Suprapubic skin (tissue), 4 donors: ENCODE results near the gene ADAMTS9.

Source experiments
- CTCF ChIP-seq, 2 donors: fragments of 200-600 bp in 1 of 2; fragments of 450-650 bp in 1 of 2; sonication (generic) in 1 of 2; IDR thresholded peaks; one replicate each; pipeline ENCODE4 v1.5.1; 2016 to 2019; ENCODE audit warnings: antibody characterized with exemption in 2 of 2, mild to moderate bottlenecking in 1 of 2, moderate library complexity in 1 of 2
- EP300 ChIP-seq: sonication (generic); formaldehyde crosslinking; IDR thresholded peaks from one replicate; pipeline ENCODE4 v1.6.1; 2017; ENCODE audit warnings: antibody characterized with exemption
- POLR2A ChIP-seq, 2 donors: fragments of 450-650 bp; IDR thresholded peaks; one replicate each; pipeline ENCODE4 v1.6.1; 2017; ENCODE audit warnings: antibody characterized with exemption in 2 of 2, mild to moderate bottlenecking in 2 of 2, moderate library complexity in 2 of 2
- POLR2AphosphoS5 ChIP-seq, 3 donors: sonication (generic); formaldehyde crosslinking; IDR thresholded peaks; one replicate each; pipeline ENCODE4 v1.6.1; 2017; ENCODE audit warnings: antibody characterized with exemption in 3 of 3

GRCh38 chr3:64653101-64653500 is 34.7 kb downstream of the ADAMTS9 start:
- TF ChIP-seq CTCF (IDR thresholded peaks at IDR 0.05) (no peak), POLR2A (IDR thresholded peaks at IDR 0.05) (no peak), EP300 (no peak), POLR2AphosphoS5 (IDR thresholded peaks at IDR 0.05) (no peak)
